GM21723 (cell line): ENCODE data around the gene DNMT3L.
"Not testable (repeated sequence)": the region's sequence is repeated elsewhere in the genome, so short reads cannot be mapped to it uniquely, and the experiment has no call there.

Experiments used
- ATAC-seq: cut with Tn5 transposase; IDR thresholded peaks from one replicate; pipeline ENCODE4 v1.9.1; 2021; ENCODE audit warnings: mild to moderate bottlenecking, moderate library complexity; ENCODE audit not compliant: unreplicated experiment

DNMT3L gene

DNA sequence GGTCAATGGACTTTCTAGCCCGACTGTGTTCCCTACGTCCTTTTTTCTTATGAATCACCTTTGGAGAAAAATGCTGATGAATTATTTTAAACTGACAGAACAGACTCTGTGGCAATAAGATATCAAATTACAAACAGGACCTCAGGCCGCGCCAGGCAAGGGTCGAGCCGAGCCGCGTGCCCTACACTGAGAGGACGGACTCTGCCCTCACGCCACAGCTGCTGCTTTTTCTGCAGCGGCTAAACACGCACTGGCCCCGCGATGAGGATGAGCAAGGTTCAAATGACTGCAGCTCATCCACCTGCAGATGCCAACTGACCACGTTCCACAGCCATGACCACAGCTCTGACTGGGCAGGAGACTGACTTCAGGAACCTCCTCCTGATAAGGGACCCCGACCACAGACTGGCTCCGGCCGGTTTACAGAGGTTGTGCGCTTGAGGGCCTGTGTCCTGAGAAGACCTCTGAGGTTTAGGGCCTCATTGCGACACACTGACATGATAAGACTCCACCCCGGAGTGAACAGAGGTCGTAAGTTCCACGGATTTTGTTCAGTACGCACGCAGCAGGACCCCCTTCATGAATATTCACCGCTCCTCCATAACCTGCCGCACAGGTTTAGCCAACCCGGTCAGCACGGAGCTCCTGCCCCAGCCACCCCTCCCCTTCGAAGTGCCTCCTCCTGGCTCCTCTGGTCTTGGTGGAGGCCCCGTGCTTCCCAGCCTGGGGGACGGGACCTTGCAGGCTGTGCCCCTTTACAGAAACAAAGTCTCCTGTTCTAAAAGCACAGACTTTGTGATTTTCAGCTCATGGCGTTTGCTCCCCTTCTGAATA lies 12.3 kb downstream of the DNMT3L start:
- ATAC-seq = not testable (repeated sequence)

DNA sequence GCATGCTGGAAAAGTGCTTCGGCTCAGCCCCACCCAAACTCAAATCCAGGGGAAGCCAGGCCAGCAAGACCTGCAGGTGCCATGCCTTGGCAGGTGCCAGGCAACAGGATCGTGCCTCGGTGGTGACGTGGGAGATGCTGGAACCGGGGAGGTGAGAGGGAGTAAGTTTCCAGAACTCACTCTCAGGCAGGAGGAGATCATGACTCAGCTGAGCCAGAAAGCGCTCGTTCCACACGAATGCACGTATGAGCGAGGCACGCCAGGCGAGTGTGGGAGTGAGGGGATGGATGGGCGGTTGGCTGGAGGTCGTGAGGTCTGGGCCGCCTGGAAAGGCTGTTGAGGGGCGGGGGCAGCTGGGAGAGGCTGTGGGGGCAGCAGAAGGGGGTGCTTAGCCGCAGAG lies 13.8 kb downstream of the DNMT3L start:
- not testable (repeated sequence) for ATAC-seq

DNA sequence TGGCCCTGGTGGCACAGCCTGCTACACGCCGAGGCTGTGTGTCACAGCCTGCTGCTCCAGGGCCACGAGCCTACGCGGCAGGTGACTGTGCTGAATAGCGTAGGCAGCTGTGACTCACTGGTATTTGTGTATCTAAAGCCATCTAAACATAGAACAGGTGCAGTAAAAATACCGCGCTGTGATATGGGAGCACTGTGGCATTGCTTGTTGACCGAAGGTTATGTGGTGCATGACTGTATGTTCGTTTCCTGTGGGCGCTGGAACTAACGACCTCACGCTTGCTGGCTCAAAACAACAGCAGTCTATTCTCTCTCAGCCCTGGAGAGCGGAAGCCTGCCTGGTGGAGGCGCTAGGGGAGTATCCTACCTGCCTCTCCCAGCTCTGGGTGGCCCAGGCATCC lies 17.7 kb downstream of the DNMT3L start:
- peak; percentile 55 for ATAC-seq

GRCh38 chr21:44241281-44241680 lies 20.4 kb downstream of the DNMT3L start:
- peak; percentile 47 for ATAC-seq

DNA sequence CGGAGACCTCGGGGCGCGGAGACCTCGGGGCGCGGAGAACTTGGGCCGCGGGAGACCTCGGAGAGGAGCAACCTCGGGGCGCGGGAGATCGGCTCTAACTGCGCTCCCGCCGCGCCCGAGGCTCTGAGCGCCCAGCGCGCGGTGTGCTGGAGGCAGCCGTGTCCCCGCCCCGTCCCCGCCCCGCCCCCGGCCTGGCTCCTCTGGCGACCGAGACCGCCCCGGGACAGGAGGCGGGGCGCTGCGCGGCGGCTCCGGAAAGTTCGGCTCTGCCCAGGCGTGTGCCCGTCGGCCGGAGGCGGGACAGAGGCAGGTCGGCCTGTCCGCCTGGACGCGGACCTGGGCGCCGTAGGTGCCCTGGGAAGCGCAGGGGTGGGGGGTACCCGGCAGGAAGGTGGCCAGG lies 20.9 kb downstream of the DNMT3L start, which contains the start of gene ICOSLG:
TSS of gene ICOSLG (minus strand) at position 102 of the 400 bp plus-strand sequence. CDS start 126 bp downstream, outside the sequence.
- peak; percentile 37 for ATAC-seq

- ATAC-seq = not testable (repeated sequence)
Measured at GRCh38 chr21:44240353-44240752, 21.3 kb downstream of the DNMT3L start.

- not testable (repeated sequence) for ATAC-seq
Measured at GRCh38 chr21:44229561-44229960, 32.1 kb downstream of the DNMT3L start.

DNA sequence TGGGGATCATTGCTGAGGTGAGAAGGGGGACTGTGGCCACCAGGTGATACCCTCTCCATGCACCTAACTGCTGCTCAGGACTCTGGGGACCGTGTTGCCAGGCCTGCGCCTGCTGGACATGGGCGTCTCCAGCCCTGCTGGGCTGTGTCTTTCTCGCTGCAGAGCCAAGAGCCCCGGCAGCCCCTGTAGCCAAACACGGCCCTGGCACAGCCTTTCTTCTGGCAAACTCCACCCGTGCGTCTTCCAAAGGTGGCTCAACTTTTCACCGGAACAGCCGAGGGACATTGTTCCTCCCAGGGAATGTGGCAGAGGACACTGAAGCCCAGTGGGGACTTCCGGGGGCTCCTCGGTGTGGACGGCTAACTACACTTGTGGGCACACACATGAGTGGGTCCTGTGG lies 33.6 kb downstream of the DNMT3L start:
- not testable (repeated sequence) for ATAC-seq

- ATAC-seq = not testable (repeated sequence)
Measured at GRCh38 chr21:44227614-44228013, 34.1 kb downstream of the DNMT3L start.

DNA sequence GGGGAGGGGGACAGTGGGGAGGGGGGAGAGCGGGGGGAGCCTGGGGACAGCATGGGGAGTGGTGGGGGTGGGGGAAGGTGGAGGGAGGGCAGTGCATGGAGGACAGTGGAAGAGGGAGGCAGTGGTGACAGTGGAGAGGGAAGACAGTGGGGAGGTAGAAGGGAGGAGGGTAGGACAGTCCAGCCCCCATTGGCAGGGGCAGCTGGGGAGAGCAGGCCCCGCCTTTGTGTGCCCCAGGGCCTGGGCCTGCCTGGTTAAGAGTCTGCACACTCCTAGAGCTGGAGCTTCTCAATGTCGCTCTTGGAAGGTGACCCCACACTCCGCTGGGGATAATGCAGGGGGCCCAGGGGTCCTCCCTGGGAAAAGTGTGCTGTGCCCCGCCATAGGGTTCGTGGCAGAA lies 36.1 kb downstream of the DNMT3L start:
- not testable (repeated sequence) for ATAC-seq

GRCh38 chr21:44223334-44223733 lies 38.4 kb downstream of the DNMT3L start:
- not testable (repeated sequence) for ATAC-seq

DNA sequence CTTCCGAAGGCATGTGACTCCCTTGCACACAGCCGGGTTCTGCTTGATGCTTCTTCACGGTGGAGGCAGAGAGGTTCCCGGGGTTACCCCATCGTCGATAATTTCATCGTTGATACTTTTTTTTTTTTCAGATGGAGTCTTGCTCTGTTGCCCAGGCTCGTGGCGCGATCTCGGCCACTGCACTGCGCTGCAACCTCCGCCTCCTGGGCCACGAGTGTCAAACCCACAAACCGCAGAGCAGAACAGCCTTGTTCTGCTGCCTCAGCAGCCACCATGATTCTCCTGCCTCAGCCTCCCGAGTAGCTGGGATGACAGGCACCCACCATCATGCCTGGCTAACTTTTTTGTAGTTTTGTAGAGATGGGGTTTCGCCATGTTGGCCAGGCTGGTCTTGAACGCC lies 41.0 kb downstream of the DNMT3L start:
- ATAC-seq = not testable (repeated sequence)

- ATAC-seq = not testable (repeated sequence)
Measured at GRCh38 chr21:44218461-44218860, 43.2 kb downstream of the DNMT3L start.

- not testable (repeated sequence) for ATAC-seq
Measured at GRCh38 chr21:44211978-44212377, 49.7 kb downstream of the DNMT3L start.

- ATAC-seq = not testable (repeated sequence)
Measured at GRCh38 chr21:44211574-44211973, 50.1 kb downstream of the DNMT3L start.

DNA sequence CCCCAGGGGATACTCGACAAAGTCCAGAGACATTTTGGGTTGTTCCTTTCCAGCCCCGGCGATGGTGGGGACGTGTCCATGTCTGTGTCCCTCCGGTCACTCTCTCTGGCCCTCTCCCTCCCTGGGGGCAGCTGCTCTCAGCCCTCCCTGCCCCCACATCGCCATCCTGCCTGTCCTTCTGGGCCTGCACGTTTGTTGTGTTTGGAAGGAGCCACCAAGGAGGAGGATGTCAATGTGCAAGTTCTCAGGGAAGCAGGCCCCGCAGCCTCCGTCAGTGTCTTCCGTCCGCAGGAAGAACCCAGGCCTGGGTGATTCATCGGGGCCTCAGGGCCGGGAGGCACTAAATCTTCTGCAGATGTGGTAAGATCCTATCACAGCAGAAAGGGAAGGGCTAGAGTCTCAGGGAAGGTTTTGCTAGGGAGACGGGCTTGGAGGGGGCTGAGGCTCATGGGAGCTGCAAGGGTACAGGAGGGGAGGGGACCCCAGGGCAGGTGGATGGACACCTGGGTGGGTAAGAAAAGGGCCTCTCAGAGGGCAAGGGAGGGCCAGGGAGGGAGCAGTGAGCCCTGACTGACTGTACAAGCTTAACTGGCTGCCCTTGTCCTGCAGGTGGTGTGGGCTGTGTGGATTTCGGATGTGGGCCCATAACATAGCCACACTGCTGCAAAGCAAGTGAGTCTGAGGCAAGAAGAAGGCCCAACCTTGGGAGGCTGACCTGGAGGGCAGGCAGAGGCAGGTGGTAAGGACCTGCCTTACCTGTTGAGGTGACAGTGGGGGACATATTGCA lies 53.6 kb downstream of the DNMT3L start:
- ATAC-seq = not testable (repeated sequence)

GRCh38 chr21:44206698-44207676 lies 54.7 kb downstream of the DNMT3L start:
- peak; percentile 67 for ATAC-seq

DNA sequence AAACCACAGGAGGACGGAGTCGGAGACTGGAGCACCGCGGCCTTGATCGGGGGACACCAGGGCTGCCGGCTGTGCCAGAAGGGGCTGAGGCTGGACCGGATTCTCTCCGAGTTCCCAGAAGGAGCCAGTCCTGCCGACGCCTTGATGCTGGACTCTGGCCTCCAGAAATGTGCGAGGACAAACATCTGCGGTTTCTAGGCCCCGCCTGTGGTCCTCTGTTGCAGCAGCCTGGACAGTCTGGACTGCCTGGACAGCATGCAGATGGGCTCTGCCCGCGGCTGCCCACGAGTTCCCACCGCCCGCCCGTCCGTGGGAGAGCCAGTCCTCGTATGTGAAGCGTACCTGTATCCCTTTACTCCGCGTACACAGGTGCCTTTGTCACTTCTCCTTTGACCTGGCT lies 55.5 kb downstream of the DNMT3L start:
- ATAC-seq = not testable (repeated sequence)

DNA sequence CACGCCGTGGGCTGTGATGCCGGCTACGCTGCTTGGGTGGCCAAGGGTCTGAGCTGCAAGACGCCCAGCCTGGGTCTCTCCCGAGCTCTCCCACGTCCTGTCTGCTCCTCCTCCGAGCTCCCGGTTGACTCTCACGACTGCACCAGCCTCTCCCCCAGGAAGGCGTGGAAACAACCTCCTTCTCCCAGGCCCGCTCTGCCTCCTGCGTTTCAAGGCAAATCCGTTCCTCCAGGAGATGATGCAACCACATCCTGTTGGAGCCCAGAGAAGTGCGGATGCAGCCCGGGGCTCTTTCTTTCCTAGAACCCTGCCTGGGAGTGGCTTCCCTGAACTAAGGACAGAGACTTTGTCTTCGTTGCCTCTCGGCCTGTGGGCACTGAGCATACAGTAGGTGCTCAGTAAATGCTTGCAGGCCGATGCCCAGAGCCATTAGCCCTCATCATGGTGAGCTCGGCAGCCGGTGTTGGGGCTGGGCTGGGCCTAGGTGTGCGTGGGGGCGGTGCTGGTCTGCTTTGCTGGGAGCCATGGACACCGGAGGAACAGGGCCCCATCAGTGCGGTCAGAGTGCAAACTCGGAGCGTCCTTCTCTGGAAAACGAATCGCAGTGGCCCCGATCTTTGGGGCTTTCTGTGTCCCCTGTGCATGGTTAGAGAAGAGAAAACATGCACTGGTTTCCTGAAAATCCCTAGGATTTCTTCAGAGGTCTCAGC lies 59.0 kb downstream of the DNMT3L start:
- ATAC-seq = not testable (repeated sequence)

GRCh38 chr21:44199997-44200396 lies 61.7 kb downstream of the DNMT3L start:
- not testable (repeated sequence) for ATAC-seq
